Prostate gland (tissue), 2 donors: Measurements from ENCODE around the gene ZNF10. TPM values are rescaled to one million over a fixed set of nuclear protein-coding genes. Genes with fewer than 3 reads are reported as not detected.

Experiments
- DNase-seq: peaks from one replicate; pipeline ENCODE4 v3.0.0-alpha.2; 2019; ENCODE audit warnings: low spot score
- H3K27ac ChIP-seq, 2 donors: fragments of 200-600 bp; sonication (generic); 2 replicates each; pipeline ENCODE4 v1.5.1; 2017 to 2019
- H3K27me3 ChIP-seq: fragments of 200-600 bp; sonication (generic); replicated peaks from 2 replicates; pipeline ENCODE4 v1.5.1; 2019; ENCODE audit not compliant: insufficient read depth
- H3K36me3 ChIP-seq, 2 donors: fragments of 200-600 bp; sonication (generic); 1 replicate in 1 of 2; 2 replicates in 1 of 2; pipeline versions ENCODE4 v1.5.1 to v1.8.1; 2017 to 2019
- H3K4me1 ChIP-seq: fragments of 200-600 bp; sonication (generic); replicated peaks from 2 replicates; pipeline ENCODE4 v1.5.1; 2019
- H3K4me3 ChIP-seq, 2 donors: fragments of 200-600 bp; sonication (generic); 2 replicates each; pipeline ENCODE4 v1.5.1; 2017 to 2019
- H3K9me3 ChIP-seq: fragments of 200-600 bp; sonication (generic); 2 replicates; pipeline ENCODE4 v1.5.1; 2017
- POLR2A ChIP-seq: fragments of 450-650 bp; IDR thresholded peaks from one replicate; pipeline ENCODE4 v1.6.1; 2016; ENCODE audit warnings: antibody characterized with exemption, mild to moderate bottlenecking
- POLR2AphosphoS5 ChIP-seq: sonication (generic); formaldehyde crosslinking; IDR thresholded peaks from one replicate; pipeline ENCODE4 v1.6.1; 2017; ENCODE audit warnings: antibody characterized with exemption
- WGBS: methylation state at CpG from one replicate; pipeline ENCODE4 v1.1.5; 2018; 5-methylcytosine and 5-hydroxymethylcytosine counted together
- intact Hi-C: fragments of 100-400 bp; cut with DNase I; formaldehyde crosslinking; loops from one replicate; pipeline ENCODE4 v1.14.2; 2022
- total RNA-seq, 2 donors: library from RNA; depleted of rRNA; stranded (reverse); fragments of >200 nt; gene quantifications; one replicate each; pipeline ENCODE4 v1.1.0, GENCODE V29; 2016
- TF ChIP-seq, protein P1 (sequence below), 4 experiments: fragments of 200-600 bp in 2 of 4; fragments of 450-650 bp in 2 of 4; sonication (generic) in 2 of 4; IDR thresholded peaks; 1 replicate in 3 of 4; 2 replicates in 1 of 4; pipeline ENCODE4 v1.5.1; 2016 to 2019; ENCODE audit warnings: antibody characterized with exemption in 4 of 4, mild to moderate bottlenecking in 2 of 4, moderate library complexity in 2 of 4

ZNF10 gene
- total RNA-seq, 2 donors from 2014 or later = 11.6 to 20.3 TPM

- no peaks in the 10 kb centered on the region for H3K36me3 ChIP-seq
- no peak overlapping the region for H3K4me3 ChIP-seq
- H3K27ac ChIP-seq = no peak overlapping the region
- intact Hi-C loops = no loop called here
- H3K27me3 ChIP-seq = no peaks in the 10 kb centered on the region
- TF ChIP-seq POLR2A = no peak
- no peak for TF ChIP-seq POLR2AphosphoS5
- TF ChIP-seq, protein P1, sequence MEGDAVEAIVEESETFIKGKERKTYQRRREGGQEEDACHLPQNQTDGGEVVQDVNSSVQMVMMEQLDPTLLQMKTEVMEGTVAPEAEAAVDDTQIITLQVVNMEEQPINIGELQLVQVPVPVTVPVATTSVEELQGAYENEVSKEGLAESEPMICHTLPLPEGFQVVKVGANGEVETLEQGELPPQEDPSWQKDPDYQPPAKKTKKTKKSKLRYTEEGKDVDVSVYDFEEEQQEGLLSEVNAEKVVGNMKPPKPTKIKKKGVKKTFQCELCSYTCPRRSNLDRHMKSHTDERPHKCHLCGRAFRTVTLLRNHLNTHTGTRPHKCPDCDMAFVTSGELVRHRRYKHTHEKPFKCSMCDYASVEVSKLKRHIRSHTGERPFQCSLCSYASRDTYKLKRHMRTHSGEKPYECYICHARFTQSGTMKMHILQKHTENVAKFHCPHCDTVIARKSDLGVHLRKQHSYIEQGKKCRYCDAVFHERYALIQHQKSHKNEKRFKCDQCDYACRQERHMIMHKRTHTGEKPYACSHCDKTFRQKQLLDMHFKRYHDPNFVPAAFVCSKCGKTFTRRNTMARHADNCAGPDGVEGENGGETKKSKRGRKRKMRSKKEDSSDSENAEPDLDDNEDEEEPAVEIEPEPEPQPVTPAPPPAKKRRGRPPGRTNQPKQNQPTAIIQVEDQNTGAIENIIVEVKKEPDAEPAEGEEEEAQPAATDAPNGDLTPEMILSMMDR (IDR thresholded peaks at IDR 0.05) = no peak
- H3K4me1 ChIP-seq = no peaks in the 10 kb centered on the region
- H3K9me3 ChIP-seq = no peaks in the 10 kb centered on the region
- no peak for DNase-seq
- 87% methylated on average over 3 of the region's 3 CpGs for WGBS
Observed at GRCh38 chr12:133165776-133166175, 35.3 kb downstream of the ZNF10 start.

DNA sequence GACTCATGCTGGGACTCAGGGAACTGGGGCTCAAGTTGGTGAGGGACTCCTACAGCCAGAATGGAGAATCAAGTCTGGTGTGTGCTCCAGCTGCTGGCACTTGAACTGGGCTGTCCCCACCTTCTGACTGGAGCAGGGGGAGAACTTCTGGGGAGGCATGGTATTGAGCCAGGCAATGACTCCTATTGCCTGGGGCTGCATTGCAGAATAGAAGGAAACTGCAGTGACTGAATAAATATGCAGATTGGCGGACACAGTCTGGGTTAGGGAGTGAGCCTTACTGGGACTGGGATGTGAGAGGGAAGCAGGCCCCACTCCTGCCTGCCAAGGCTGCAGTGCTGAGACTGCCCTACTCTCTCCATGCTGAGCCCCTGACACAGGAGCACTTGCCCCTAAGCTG, 42.1 kb downstream of the ZNF10 start:
- no peaks in the 10 kb centered on the region for H3K4me1 ChIP-seq
- TF ChIP-seq POLR2AphosphoS5 = no peak
- TF ChIP-seq POLR2A = no peak
- TF ChIP-seq, protein P1 (IDR thresholded peaks at IDR 0.05) = no peak
- no peaks in the 10 kb centered on the region for H3K27me3 ChIP-seq
- no peak overlapping the region for H3K27ac ChIP-seq
- WGBS = 88% methylated on average over 1 of the region's 1 CpG
- no peak for DNase-seq
- H3K36me3 ChIP-seq = no peaks in the 10 kb centered on the region
- H3K4me3 ChIP-seq = no peak overlapping the region
- H3K9me3 ChIP-seq = no peaks in the 10 kb centered on the region
- intact Hi-C loops = no loop called here

DNA sequence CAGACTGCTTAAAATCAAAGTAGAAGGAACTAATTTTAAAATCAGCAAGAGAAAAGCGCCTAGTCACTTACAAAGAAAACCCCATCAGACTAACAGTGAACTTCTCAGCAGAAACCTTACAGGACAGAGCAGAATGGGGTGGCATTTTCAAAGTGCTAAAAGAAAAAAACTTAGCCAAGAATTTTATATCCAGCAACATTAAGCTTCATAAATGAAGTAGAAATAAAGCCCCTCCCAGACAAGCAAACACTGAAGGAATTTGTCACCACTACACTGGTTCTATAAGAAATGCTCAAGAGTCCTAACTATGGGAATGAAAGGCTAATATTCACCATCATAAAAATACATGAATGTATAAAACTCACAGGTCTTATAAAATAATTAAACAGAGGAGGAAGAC, 44.5 kb downstream of the ZNF10 start:
- Histone ChIP-seq H3K36me3 (no peaks in the 10 kb centered on the region), H3K27ac (no peak overlapping the region), H3K9me3 (no peaks in the 10 kb centered on the region), H3K27me3 (no peaks in the 10 kb centered on the region), H3K4me3 (no peak overlapping the region), H3K4me1 (no peaks in the 10 kb centered on the region)
- DNase-seq = no peak
- intact Hi-C loops = no loop called here
- 87% methylated on average over 1 of the region's 1 CpG for WGBS
- TF ChIP-seq, protein P1 (IDR thresholded peaks at IDR 0.05) = no peak
- no peak for TF ChIP-seq POLR2A

- TF ChIP-seq POLR2A (no peak), POLR2AphosphoS5 (no peak)
- TF ChIP-seq, protein P1 (IDR thresholded peaks at IDR 0.05) = no peak
- no peak for DNase-seq
- Histone ChIP-seq H3K27ac (no peak overlapping the region), H3K4me3 (no peak overlapping the region), H3K9me3 (no peaks in the 10 kb centered on the region), H3K4me1 (no peaks in the 10 kb centered on the region), H3K36me3 (no peaks in the 10 kb centered on the region), H3K27me3 (no peaks in the 10 kb centered on the region)
- WGBS = 96% methylated on average over 8 of the region's 8 CpGs
- intact Hi-C loops = loop anchor here (2.0 kb wide), 1 partner anchor 50 kb away; the partner anchor contains the start of genes ZNF10 and ZNF891
Observed at GRCh38 chr12:133180669-133181068, 50.2 kb downstream of the ZNF10 start.

- TF ChIP-seq, protein P1 (IDR thresholded peaks at IDR 0.05) = peak; percentile 65 to 88 (median 84)
- TF ChIP-seq POLR2A = no peak
- peak; percentile 98 for TF ChIP-seq POLR2AphosphoS5
- Histone ChIP-seq H3K36me3 (no peaks in the 10 kb centered on the region), H3K4me1 (no peaks in the 10 kb centered on the region), H3K27me3 (no peaks in the 10 kb centered on the region), H3K4me3 (peak within 1 kb of the TSS; percentile 69 to 71), H3K27ac (peak within 1 kb of the TSS; percentile 36 to 38), H3K9me3 (no peaks in the 10 kb centered on the region)
- WGBS = 2% methylated on average over 38 of the region's 40 CpGs
- DNase-seq = peak; percentile 82
- intact Hi-C loops = loop anchor here (2.0 kb wide), 1 partner anchor 51 kb away; the partner anchor contains the start of genes ZNF10 and ZNF891
Observed at GRCh38 chr12:133181238-133181959, 51.0 kb downstream of the ZNF10 start, which contains the start of gene ZNF268. TSS of gene ZNF268 (plus strand) at chr12:133181495. CDS start at chr12:133181998, 503 bp downstream.
